ENCODE measurements around the gene RTL5. TPM values are rescaled to one million over a fixed set of nuclear protein-coding genes. Genes with fewer than 3 reads are reported as not detected.

RTL5 gene
- total and polyA plus RNA-seq, 2 donors (not counting 1 experiment from before 2014, with no cell fraction given), result 4.2 to 4.5 TPM

- no peak for TF ChIP-seq EZH2 (IDR thresholded peaks at IDR 0.05; ENCODE audit: low read length, missing control alignments)
- TF ChIP-seq CTCF (conservative IDR thresholded peaks at IDR 0.05 in 1 of 2, IDR thresholded peaks at IDR 0.05 in 1 of 2; ENCODE audit: low read depth in 1 of 2, low read length in 2 of 2), result no peak
- H4K20me1 ChIP-seq (ENCODE audit: control insufficient read depth, extremely low read depth, insufficient read depth, low read length), result no peaks in the 10 kb centered on the region
- H3K4me3 ChIP-seq (replicated peaks in 1 of 4; ENCODE audit: control extremely low read depth in 1 of 4, insufficient read depth in 1 of 4, low read depth in 3 of 4, low read length in 4 of 4), result no peak overlapping the region
- H2AFZ ChIP-seq (ENCODE audit: low read length), result no peak overlapping the region
- no peak overlapping the region for H3K27ac ChIP-seq (ENCODE audit: insufficient read depth, low read length)
- H3K9me3 ChIP-seq (ENCODE audit: control insufficient read depth, insufficient read depth, low read depth, low read length), result no peaks in the 10 kb centered on the region
- H3K79me2 ChIP-seq (ENCODE audit: control insufficient read depth, insufficient read depth, low read length), result no peaks in the 10 kb centered on the region
- H3K9ac ChIP-seq (ENCODE audit: insufficient read depth, low read length), result no peak overlapping the region
- no peaks in the 10 kb centered on the region for H3K36me3 ChIP-seq (ENCODE audit: control insufficient read depth, insufficient read depth, low read length)
- H3K27me3 ChIP-seq (ENCODE audit: control insufficient read depth, insufficient read depth, low read length), result no peaks in the 10 kb centered on the region
- no peaks in the 10 kb centered on the region for H3K4me1 ChIP-seq (ENCODE audit: control insufficient read depth, extremely low read depth, insufficient read depth, low read length)
- H3K4me2 ChIP-seq (ENCODE audit: extremely low read depth, insufficient read depth, low read length), result no peak overlapping the region
- no peak for DNase-seq (ENCODE audit: low read depth in 2 of 2)
These were observed 30.1 kb downstream of the RTL5 start for GRCh38 chrX:72101597-72102037.

GRCh38 chrX:72100824-72101351, 30.8 kb downstream of the RTL5 start:
- Histone ChIP-seq H4K20me1 (ENCODE audit: control insufficient read depth, extremely low read depth, insufficient read depth, low read length) (no peaks in the 10 kb centered on the region), H3K4me2 (ENCODE audit: extremely low read depth, insufficient read depth, low read length) (no peak overlapping the region), H2AFZ (ENCODE audit: low read length) (no peak overlapping the region), H3K27me3 (ENCODE audit: control insufficient read depth, insufficient read depth, low read length) (no peaks in the 10 kb centered on the region), H3K4me1 (ENCODE audit: control insufficient read depth, extremely low read depth, insufficient read depth, low read length) (no peaks in the 10 kb centered on the region), H3K9ac (ENCODE audit: insufficient read depth, low read length) (no peak overlapping the region), H3K36me3 (ENCODE audit: control insufficient read depth, insufficient read depth, low read length) (no peaks in the 10 kb centered on the region), H3K9me3 (ENCODE audit: control insufficient read depth, insufficient read depth, low read depth, low read length) (no peaks in the 10 kb centered on the region), H3K27ac (ENCODE audit: insufficient read depth, low read length) (no peak overlapping the region), H3K79me2 (ENCODE audit: control insufficient read depth, insufficient read depth, low read length) (no peaks in the 10 kb centered on the region), H3K4me3 (replicated peaks in 1 of 4; ENCODE audit: control extremely low read depth in 1 of 4, insufficient read depth in 1 of 4, low read depth in 3 of 4, low read length in 4 of 4) (no peak overlapping the region)
- DNase-seq (ENCODE audit: low read depth in 2 of 2), result no peak
- TF ChIP-seq EZH2 (IDR thresholded peaks at IDR 0.05; ENCODE audit: low read length, missing control alignments) (no peak), CTCF (conservative IDR thresholded peaks at IDR 0.05 in 1 of 2, IDR thresholded peaks at IDR 0.05 in 1 of 2; ENCODE audit: low read depth in 1 of 2, low read length in 2 of 2) (no peak)

- Histone ChIP-seq H3K4me1 (ENCODE audit: control insufficient read depth, extremely low read depth, insufficient read depth, low read length) (no peaks in the 10 kb centered on the region), H3K79me2 (ENCODE audit: control insufficient read depth, insufficient read depth, low read length) (no peaks in the 10 kb centered on the region), H3K9me3 (ENCODE audit: control insufficient read depth, insufficient read depth, low read depth, low read length) (no peaks in the 10 kb centered on the region), H2AFZ (ENCODE audit: low read length) (no peak overlapping the region), H3K27me3 (ENCODE audit: control insufficient read depth, insufficient read depth, low read length) (no peaks in the 10 kb centered on the region), H3K27ac (ENCODE audit: insufficient read depth, low read length) (no peak overlapping the region), H3K36me3 (ENCODE audit: control insufficient read depth, insufficient read depth, low read length) (no peaks in the 10 kb centered on the region), H3K9ac (ENCODE audit: insufficient read depth, low read length) (no peak overlapping the region), H3K4me2 (ENCODE audit: extremely low read depth, insufficient read depth, low read length) (no peak overlapping the region), H4K20me1 (ENCODE audit: control insufficient read depth, extremely low read depth, insufficient read depth, low read length) (no peaks in the 10 kb centered on the region), H3K4me3 (replicated peaks in 1 of 4; ENCODE audit: control extremely low read depth in 1 of 4, insufficient read depth in 1 of 4, low read depth in 3 of 4, low read length in 4 of 4) (no peak overlapping the region)
- DNase-seq (ENCODE audit: low read depth in 2 of 2), result no peak
- TF ChIP-seq CTCF (conservative IDR thresholded peaks at IDR 0.05 in 1 of 2, IDR thresholded peaks at IDR 0.05 in 1 of 2; ENCODE audit: low read depth in 1 of 2, low read length in 2 of 2) (no peak), EZH2 (IDR thresholded peaks at IDR 0.05; ENCODE audit: low read length, missing control alignments) (no peak)
These were observed 31.5 kb downstream of the RTL5 start for GRCh38 chrX:72100051-72100755.
